Activated T-helper 1 cell treated with anti-CD3 and anti-CD28 coated beads, Interleukin-2, amount 50 U/mL, for 16 hours (primary cell): ENCODE measurements around the gene TMCC3.
A peak's percentile ranks its signal among the peaks of the same experiment; 100 is the strongest.
"Not testable (repeated sequence)": the region's sequence is repeated elsewhere in the genome, so short reads cannot be mapped to it uniquely, and the experiment has no call there.

Experiments
- DNase-seq, 2 donors: peaks; one replicate each; pipeline ENCODE4 v3.0.0-alpha.2; 2020; ENCODE audit warnings: low read depth in 1 of 2, low spot score in 1 of 2

The TMCC3 gene

GRCh38 chr12:94604366-94604698, 46.0 kb downstream of the TMCC3 start:
- no peak for DNase-seq

- peak; percentile 20 to 23 for DNase-seq
Measured at GRCh38 chr12:94603434-94604365, 46.7 kb downstream of the TMCC3 start.

GRCh38 chr12:94602024-94602423, 48.3 kb downstream of the TMCC3 start:
- DNase-seq, result no peak

GRCh38 chr12:94601307-94601706, 49.0 kb downstream of the TMCC3 start:
- DNase-seq, result not testable (repeated sequence)

GRCh38 chr12:94599189-94599588, 51.2 kb downstream of the TMCC3 start:
- DNase-seq, result no peak

GRCh38 chr12:94597268-94597667, 53.1 kb downstream of the TMCC3 start:
- DNase-seq, result no peak

GRCh38 chr12:94596596-94596995, 53.8 kb downstream of the TMCC3 start:
- DNase-seq, result no peak

- no peak for DNase-seq
Measured at GRCh38 chr12:94595152-94595551, 55.2 kb downstream of the TMCC3 start.

- no peak for DNase-seq
Measured at GRCh38 chr12:94594443-94594825, 55.9 kb downstream of the TMCC3 start.

GRCh38 chr12:94593822-94594442, 56.4 kb downstream of the TMCC3 start:
- DNase-seq, result no peak

GRCh38 chr12:94592723-94593122, 57.6 kb downstream of the TMCC3 start:
- DNase-seq, result not testable (repeated sequence)

- no peak for DNase-seq
Measured at GRCh38 chr12:94592080-94592479, 58.3 kb downstream of the TMCC3 start.

GRCh38 chr12:94590428-94590827, 59.9 kb downstream of the TMCC3 start:
- DNase-seq, result no peak

GRCh38 chr12:94589591-94590001, 60.8 kb downstream of the TMCC3 start:
- DNase-seq, result no peak

- DNase-seq, result no peak
Measured at GRCh38 chr12:94588346-94588745, 62.0 kb downstream of the TMCC3 start.

GRCh38 chr12:94587266-94588241, 62.8 kb downstream of the TMCC3 start:
- DNase-seq, result no peak

- no peak for DNase-seq
Measured at GRCh38 chr12:94586589-94587259, 63.6 kb downstream of the TMCC3 start.

GRCh38 chr12:94585626-94586025, 64.7 kb downstream of the TMCC3 start:
- DNase-seq, result no peak

- DNase-seq, result no peak
Measured at GRCh38 chr12:94584377-94584776, 66.0 kb downstream of the TMCC3 start.

GRCh38 chr12:94582591-94582990, 67.8 kb downstream of the TMCC3 start:
- DNase-seq, result no peak
